ENCODE measurements around the gene DHX30. TPM values are rescaled to one million over a fixed set of nuclear protein-coding genes. Genes with fewer than 3 reads are reported as not detected.

The DHX30 gene
- total RNA-seq, 1 donor from 2014 or later: 49.8 TPM

GRCh38 chr3:47891613-47892005, 88.7 kb downstream of the DHX30 start:
- intact Hi-C loops (cut with micrococcal nuclease): no loop called here

GRCh38 chr3:47892286-47893040, 89.5 kb downstream of the DHX30 start:
- H3K4me1 ChIP-seq: peaks cover 84% of the 10 kb centered on the region
- no peak for DNase-seq
- peaks cover 41% of the 10 kb centered on the region for H3K36me3 ChIP-seq
- H3K4me3 ChIP-seq: peak overlapping the region; percentile 2
- peak overlapping the region; percentile 89 for H3K27ac ChIP-seq (replicated peaks)
- H3K9me3 ChIP-seq (replicated peaks): no peaks in the 10 kb centered on the region
- intact Hi-C loops (cut with micrococcal nuclease): no loop called here
- no peak for TF ChIP-seq CTCF (IDR thresholded peaks at IDR 0.05; ENCODE audit: borderline replicate concordance)
- no peaks in the 10 kb centered on the region for H3K27me3 ChIP-seq (ENCODE audit: low read depth)

More at GRCh38 chr3:47891613-47892005, 88.7 kb downstream of the DHX30 start:
- peak overlapping the region; percentile 89 for H3K27ac ChIP-seq (replicated peaks)
- H3K4me3 ChIP-seq: peak overlapping the region; percentile 38
- no peak for TF ChIP-seq CTCF (IDR thresholded peaks at IDR 0.05; ENCODE audit: borderline replicate concordance)
- H3K36me3 ChIP-seq: peaks cover 34% of the 10 kb centered on the region
- no peaks in the 10 kb centered on the region for H3K9me3 ChIP-seq (replicated peaks)
- DNase-seq: no peak
- no peaks in the 10 kb centered on the region for H3K27me3 ChIP-seq (ENCODE audit: low read depth)
- H3K4me1 ChIP-seq: peaks cover 92% of the 10 kb centered on the region

- DNase-seq: no peak
- Histone ChIP-seq H3K27ac (replicated peaks) (peak overlapping the region; percentile 13), H3K27me3 (ENCODE audit: low read depth) (no peaks in the 10 kb centered on the region), H3K36me3 (peaks cover 55% of the 10 kb centered on the region), H3K4me1 (peaks cover 67% of the 10 kb centered on the region), H3K4me3 (no peak overlapping the region), H3K9me3 (replicated peaks) (no peaks in the 10 kb centered on the region)
- TF ChIP-seq CTCF (IDR thresholded peaks at IDR 0.05; ENCODE audit: borderline replicate concordance): no peak
- intact Hi-C loops (cut with micrococcal nuclease): no loop called here
Observed at GRCh38 chr3:47895241-47895640, 92.3 kb downstream of the DHX30 start.

- no peaks in the 10 kb centered on the region for H3K27me3 ChIP-seq (ENCODE audit: low read depth)
- no peaks in the 10 kb centered on the region for H3K9me3 ChIP-seq (replicated peaks)
- peaks cover 69% of the 10 kb centered on the region for H3K36me3 ChIP-seq
- no peak for TF ChIP-seq CTCF (IDR thresholded peaks at IDR 0.05; ENCODE audit: borderline replicate concordance)
- intact Hi-C loops (cut with micrococcal nuclease): no loop called here
- H3K4me3 ChIP-seq: no peak overlapping the region
- H3K27ac ChIP-seq (replicated peaks): peak overlapping the region; percentile 11
- H3K4me1 ChIP-seq: peaks cover 67% of the 10 kb centered on the region
- DNase-seq: no peak
Observed at GRCh38 chr3:47896736-47897135, 93.8 kb downstream of the DHX30 start.

- no peaks in the 10 kb centered on the region for H3K27me3 ChIP-seq (ENCODE audit: low read depth)
- DNase-seq: no peak
- H3K9me3 ChIP-seq (replicated peaks): no peaks in the 10 kb centered on the region
- no peak overlapping the region for H3K4me3 ChIP-seq
- H3K4me1 ChIP-seq: peaks cover 62% of the 10 kb centered on the region
- no peak overlapping the region for H3K27ac ChIP-seq (replicated peaks)
- H3K36me3 ChIP-seq: peaks cover 68% of the 10 kb centered on the region
- intact Hi-C loops (cut with micrococcal nuclease): no loop called here
- no peak for TF ChIP-seq CTCF (IDR thresholded peaks at IDR 0.05; ENCODE audit: borderline replicate concordance)
Observed at GRCh38 chr3:47897954-47898353, 95.0 kb downstream of the DHX30 start.

Data from left ventricle myocardium inferior (tissue), 1 donor.